ENCODE measurements around the gene OR10C1. TPM values are rescaled to one million over a fixed set of nuclear protein-coding genes. Genes with fewer than 3 reads are reported as not detected.

Gene OR10C1
- polyA plus RNA-seq, 4 donors, result not detected

- DNase-seq (ENCODE audit: low read depth in 4 of 4, low spot score in 2 of 4), result no peak
Observed at GRCh38 chr6:29474996-29475395, 35.9 kb downstream of the OR10C1 start.

- DNase-seq (ENCODE audit: low read depth in 4 of 4, low spot score in 2 of 4), result no peak
Observed at GRCh38 chr6:29477923-29478450, 38.9 kb downstream of the OR10C1 start.

- DNase-seq (ENCODE audit: low read depth in 4 of 4, low spot score in 2 of 4), result no peak
Observed at GRCh38 chr6:29478740-29479139, 39.6 kb downstream of the OR10C1 start.

GRCh38 chr6:29479560-29479959 is 40.5 kb downstream of the OR10C1 start:
- no peak for DNase-seq (ENCODE audit: low read depth in 4 of 4, low spot score in 2 of 4)

GRCh38 chr6:29483186-29483585 is 44.1 kb downstream of the OR10C1 start:
- no peak for DNase-seq (ENCODE audit: low read depth in 4 of 4, low spot score in 2 of 4)

GRCh38 chr6:29483735-29484134 is 44.6 kb downstream of the OR10C1 start:
- no peak for DNase-seq (ENCODE audit: low read depth in 4 of 4, low spot score in 2 of 4)

GRCh38 chr6:29486577-29486976 is 47.5 kb downstream of the OR10C1 start:
- no peak for DNase-seq (ENCODE audit: low read depth in 4 of 4, low spot score in 2 of 4)

- no peak for DNase-seq (ENCODE audit: low read depth in 4 of 4, low spot score in 2 of 4)
Observed at GRCh38 chr6:29487131-29487530, 48.0 kb downstream of the OR10C1 start.

GRCh38 chr6:29487660-29488059 is 48.6 kb downstream of the OR10C1 start, which contains the start of gene MAS1L:
Gene MAS1L, minus strand, starts transcription at chr6:29487956. Its CDS starts 54 bp downstream, at chr6:29487902.
- DNase-seq (ENCODE audit: low read depth in 4 of 4, low spot score in 2 of 4), result no peak

GRCh38 chr6:29488874-29489273 is 49.8 kb downstream of the OR10C1 start:
- DNase-seq (ENCODE audit: low read depth in 4 of 4, low spot score in 2 of 4), result no peak

- no peak for DNase-seq (ENCODE audit: low read depth in 4 of 4, low spot score in 2 of 4)
Observed at GRCh38 chr6:29489286-29489685, 50.2 kb downstream of the OR10C1 start.

GRCh38 chr6:29490055-29490454 is 50.9 kb downstream of the OR10C1 start:
- DNase-seq (ENCODE audit: low read depth in 4 of 4, low spot score in 2 of 4), result no peak

- no peak for DNase-seq (ENCODE audit: low read depth in 4 of 4, low spot score in 2 of 4)
Observed at GRCh38 chr6:29490552-29490951, 51.4 kb downstream of the OR10C1 start.

Other genes with a start within 250 kb of the OR10C1 start
- gene OR14J1, start 137.6 kb upstream of the OR10C1 start, polyA plus RNA-seq (ENCODE audit: insufficient read length in 4 of 4), result under 1 TPM; 0.03 to 0.11 (median 0.07) TPM
- not detected for gene OR5V1, start 70.4 kb upstream of the OR10C1 start, polyA plus RNA-seq (ENCODE audit: insufficient read length in 4 of 4)
- not detected for gene OR12D3, start 64.0 kb upstream of the OR10C1 start, polyA plus RNA-seq (ENCODE audit: insufficient read length in 4 of 4)
- not detected for gene OR12D2, start 43.7 kb upstream of the OR10C1 start, polyA plus RNA-seq (ENCODE audit: insufficient read length in 4 of 4)
- not detected for gene OR12D1, start 24.4 kb upstream of the OR10C1 start, polyA plus RNA-seq (ENCODE audit: insufficient read length in 4 of 4)
- gene OR11A1, start 17.8 kb downstream of the OR10C1 start, polyA plus RNA-seq (ENCODE audit: insufficient read length in 4 of 4), result not detected
- gene OR2H1, start 17.8 kb downstream of the OR10C1 start, polyA plus RNA-seq (ENCODE audit: insufficient read length in 4 of 4), result not detected
- not detected for gene MAS1L, start 48.6 kb downstream of the OR10C1 start, polyA plus RNA-seq (ENCODE audit: insufficient read length in 4 of 4)
- 1 to 10 TPM in 2 of 4 donors, under 1 TPM in 2; 0.62 to 1.4 (median 1.0) TPM for gene UBD, start 120.4 kb downstream of the OR10C1 start, polyA plus RNA-seq (ENCODE audit: insufficient read length in 4 of 4)
- under 1 TPM in 2 of 4 donors, not detected in 2; 0.22 to 0.25 TPM for gene OR2H2, start 145.8 kb downstream of the OR10C1 start, polyA plus RNA-seq (ENCODE audit: insufficient read length in 4 of 4)
- 100 to 1,000 TPM in 2 of 4 donors, 10 to 100 TPM in 2; 33.2 to 114 (median 74.1) TPM for gene GABBR1, start 193.9 kb downstream of the OR10C1 start, polyA plus RNA-seq (ENCODE audit: insufficient read length in 4 of 4)
- gene MOG, start 217.8 kb downstream of the OR10C1 start, polyA plus RNA-seq (ENCODE audit: insufficient read length in 4 of 4), result under 1 TPM in 2 of 4 donors, not detected in 2; 0.22 to 0.49 TPM
- under 1 TPM in 3 of 4 donors, not detected in 1; 0.16 to 0.24 (median 0.21) TPM for gene ZFP57, start 241.8 kb downstream of the OR10C1 start, polyA plus RNA-seq (ENCODE audit: insufficient read length in 4 of 4)